Measurements from ENCODE around the gene DNAJC16.

GRCh38 chr1:15623435-15623834 lies 96.8 kb downstream of the DNAJC16 start:
- no peak for TF ChIP-seq CTCF (conservative IDR thresholded peaks at IDR 0.05; ENCODE audit: low read depth, low read length)
- TF ChIP-seq EZH2 (IDR thresholded peaks at IDR 0.05; ENCODE audit: low read length, unreplicated experiment) = no peak
- no peak for TF ChIP-seq EZH2phosphoT487 (IDR thresholded peaks at IDR 0.05; ENCODE audit: borderline replicate concordance, low read length)

Measured in PC-3 (cell line).